ENCODE results near the gene TCEAL1. TPM values are rescaled to one million over a fixed set of nuclear protein-coding genes. Genes with fewer than 3 reads are reported as not detected.
"Not testable (repeated sequence)": the region's sequence is repeated elsewhere in the genome, so short reads cannot be mapped to it uniquely, and the experiment has no call there.

The TCEAL1 gene, protein sequence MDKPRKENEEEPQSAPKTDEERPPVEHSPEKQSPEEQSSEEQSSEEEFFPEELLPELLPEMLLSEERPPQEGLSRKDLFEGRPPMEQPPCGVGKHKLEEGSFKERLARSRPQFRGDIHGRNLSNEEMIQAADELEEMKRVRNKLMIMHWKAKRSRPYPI
- 25.0 TPM for total RNA-seq
- long read RNA-seq, partial matches to known transcripts = 3 of 13 reads
- long read RNA-seq, other reads (novel, unspliced or antisense) = 7 of 13 reads

- ATAC-seq (peak; percentile 77), DNase-seq (ENCODE audit: missing footprints) (peak; percentile 73)
- intact Hi-C loops (cut with DNase I) = loop anchor here (2.0 to 10.0 kb wide), 3 partner anchors 20 to 94 kb away; partner anchors contain the start of gene MORF4L2
Observed at GRCh38 chrX:103628386-103629317, at the start of gene TCEAL1. TSS of gene TCEAL1 (plus strand) at chrX:103628975. CDS start at chrX:103629917, 942 bp downstream.

GRCh38 chrX:103584596-103584995, 44.2 kb upstream of the TCEAL1 start:
- DNase-seq (ENCODE audit: missing footprints) (no peak), ATAC-seq (no peak)
- intact Hi-C loops (cut with DNase I) = no loop called here

- intact Hi-C loops (cut with DNase I) = no loop called here
- peak; percentile 73 for DNase-seq (ENCODE audit: missing footprints)
Observed at GRCh38 chrX:103585411-103586313, 43.1 kb upstream of the TCEAL1 start, which contains the start of gene TCEAL4. TSS of gene TCEAL4 (plus strand) at chrX:103585515. CDS start at chrX:103586676, 1,161 bp downstream.

GRCh38 chrX:103586314-103586646, 42.5 kb upstream of the TCEAL1 start:
- DNase-seq (ENCODE audit: missing footprints) (no peak), ATAC-seq (peak; percentile 26)
- intact Hi-C loops (cut with DNase I) = no loop called here

More at GRCh38 chrX:103585411-103586313, 43.1 kb upstream of the TCEAL1 start, which contains the start of gene TCEAL4:
- peak; percentile 87 for ATAC-seq

DNA sequence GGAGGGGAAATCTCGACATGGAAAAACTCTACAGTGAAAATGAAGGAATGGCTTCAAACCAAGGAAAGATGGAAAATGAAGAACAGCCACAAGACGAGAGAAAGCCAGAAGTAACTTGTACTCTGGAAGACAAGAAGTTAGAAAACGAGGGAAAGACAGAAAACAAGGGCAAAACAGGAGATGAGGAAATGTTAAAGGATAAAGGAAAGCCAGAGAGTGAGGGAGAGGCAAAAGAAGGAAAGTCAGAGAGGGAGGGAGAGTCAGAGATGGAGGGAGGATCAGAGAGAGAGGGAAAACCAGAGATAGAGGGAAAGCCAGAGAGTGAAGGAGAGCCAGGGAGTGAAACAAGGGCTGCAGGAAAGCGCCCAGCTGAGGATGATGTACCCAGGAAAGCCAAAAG, 42.1 kb upstream of the TCEAL1 start:
- DNase-seq (ENCODE audit: missing footprints) (no peak), ATAC-seq (no peak)
- intact Hi-C loops (cut with DNase I) = no loop called here

GRCh38 chrX:103592295-103592694, 36.5 kb upstream of the TCEAL1 start:
- ATAC-seq; intact Hi-C loops (cut with DNase I): not testable (repeated sequence)

DNA sequence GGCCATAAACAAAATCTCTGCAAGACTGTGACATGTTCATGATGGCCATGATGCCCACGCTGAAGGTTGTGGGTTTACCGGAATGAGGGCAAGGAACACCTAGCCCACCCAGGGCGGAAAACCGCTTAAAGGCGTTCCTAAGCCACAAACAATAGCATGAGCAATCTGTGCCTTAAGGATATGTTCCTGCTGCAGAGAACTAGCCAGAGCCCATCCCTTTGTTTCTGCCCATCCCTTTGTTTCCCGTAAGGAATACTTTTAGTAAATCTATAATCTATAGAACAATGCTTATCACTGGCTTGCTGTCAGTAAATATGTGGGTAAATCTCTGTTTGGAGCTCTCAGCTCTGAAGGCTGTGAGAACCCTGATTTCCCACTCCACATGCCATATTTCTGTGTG, 33.6 kb upstream of the TCEAL1 start:
- ATAC-seq; DNase-seq (ENCODE audit: missing footprints); intact Hi-C loops (cut with DNase I): not testable (repeated sequence)

More at GRCh38 chrX:103592295-103592694, 36.5 kb upstream of the TCEAL1 start:
- not testable (repeated sequence) for DNase-seq (ENCODE audit: missing footprints)

GRCh38 chrX:103607364-103608305, 21.1 kb upstream of the TCEAL1 start, which contains the start of gene TCEAL3:
TSS of gene TCEAL3 (plus strand) at chrX:103607963. CDS start at chrX:103609065, 1,102 bp downstream.
- intact Hi-C loops (cut with DNase I) = loop anchor here (2.0 kb wide), 1 partner anchor 21 kb away; the partner anchor contains the start of gene TCEAL1
- DNase-seq (ENCODE audit: missing footprints) = peak; percentile 79
- ATAC-seq = peak; percentile 89

- DNase-seq (ENCODE audit: missing footprints) = peak; percentile 57
- peak; percentile 53 for ATAC-seq
- intact Hi-C loops (cut with DNase I) = loop anchor here (2.0 kb wide), 1 partner anchor 20 kb away; the partner anchor contains the start of gene TCEAL1
Observed at GRCh38 chrX:103608306-103608963, 20.3 kb upstream of the TCEAL1 start.

DNA sequence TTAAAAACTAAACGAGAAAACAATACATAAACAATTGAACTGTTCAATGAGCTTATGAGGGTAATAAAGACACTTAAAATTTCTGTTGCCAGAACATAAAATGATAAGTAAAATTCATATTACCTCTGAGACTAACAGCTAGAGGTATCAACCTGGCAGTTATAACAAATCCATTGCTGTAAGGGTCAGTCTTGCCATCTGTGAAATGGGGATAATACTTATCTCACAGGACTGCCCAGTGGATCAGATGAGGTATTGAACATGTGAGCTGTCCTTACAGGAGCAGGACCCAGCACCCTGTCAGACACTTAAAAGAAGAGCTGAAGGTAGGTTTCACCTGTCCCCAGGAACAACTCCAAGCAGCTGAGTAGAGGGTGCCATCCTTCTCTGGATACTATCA, 18.5 kb upstream of the TCEAL1 start:
- DNase-seq (ENCODE audit: missing footprints) (no peak), ATAC-seq (no peak)
- intact Hi-C loops (cut with DNase I) = no loop called here

- no peak for ATAC-seq
- intact Hi-C loops (cut with DNase I) = no loop called here
- no peak for DNase-seq (ENCODE audit: missing footprints)
Observed at GRCh38 chrX:103613362-103613890, 15.3 kb upstream of the TCEAL1 start.

DNA sequence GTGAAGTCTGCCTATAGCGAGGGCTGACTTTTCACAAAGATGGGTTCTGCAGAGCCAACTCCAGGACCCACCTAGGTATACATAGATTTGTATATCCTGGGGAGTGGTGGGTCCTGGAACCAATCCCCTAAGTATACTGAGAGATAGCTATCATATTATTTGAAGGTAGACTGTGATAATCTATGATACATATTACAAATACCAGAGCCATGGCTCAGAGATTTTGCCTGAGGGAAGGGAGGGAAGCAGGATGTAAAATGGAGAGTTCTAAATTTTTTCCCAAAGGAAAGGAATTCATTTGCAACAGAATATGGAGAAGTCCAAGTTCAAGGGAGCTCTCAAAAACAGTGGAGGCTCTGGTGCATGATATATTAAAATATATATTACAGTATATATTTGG, 13.8 kb upstream of the TCEAL1 start:
- intact Hi-C loops (cut with DNase I) = no loop called here
- ATAC-seq (no peak), DNase-seq (ENCODE audit: missing footprints) (no peak)

GRCh38 chrX:103615781-103616371, 12.9 kb upstream of the TCEAL1 start:
- intact Hi-C loops (cut with DNase I) = no loop called here
- DNase-seq (ENCODE audit: missing footprints) (no peak), ATAC-seq (no peak)

DNA sequence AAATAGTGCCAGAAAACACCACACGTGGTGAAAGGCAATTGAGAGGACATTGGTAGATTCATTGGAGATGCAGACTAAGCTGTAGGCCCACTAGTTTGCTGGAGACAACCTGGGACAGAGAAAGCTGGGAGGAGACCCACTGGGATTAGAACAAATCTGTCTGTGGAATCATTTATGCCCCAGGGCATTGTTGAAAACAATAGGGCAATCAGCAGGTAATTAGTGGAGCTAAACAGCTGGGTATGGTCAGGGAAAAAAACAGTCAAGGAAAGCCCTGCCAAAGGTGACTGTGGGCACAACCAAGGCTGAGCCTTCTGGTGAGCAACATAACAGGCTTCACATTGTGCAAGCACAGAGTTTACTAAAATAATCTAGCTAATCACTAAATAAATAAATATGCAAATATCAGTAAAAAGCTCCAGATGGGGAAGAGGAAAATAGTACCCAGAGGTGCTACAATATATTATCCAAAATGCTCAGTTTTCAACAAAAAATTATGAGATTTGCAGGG, 12.0 kb upstream of the TCEAL1 start:
- intact Hi-C loops (cut with DNase I) = no loop called here
- ATAC-seq (no peak), DNase-seq (ENCODE audit: missing footprints) (no peak)

DNA sequence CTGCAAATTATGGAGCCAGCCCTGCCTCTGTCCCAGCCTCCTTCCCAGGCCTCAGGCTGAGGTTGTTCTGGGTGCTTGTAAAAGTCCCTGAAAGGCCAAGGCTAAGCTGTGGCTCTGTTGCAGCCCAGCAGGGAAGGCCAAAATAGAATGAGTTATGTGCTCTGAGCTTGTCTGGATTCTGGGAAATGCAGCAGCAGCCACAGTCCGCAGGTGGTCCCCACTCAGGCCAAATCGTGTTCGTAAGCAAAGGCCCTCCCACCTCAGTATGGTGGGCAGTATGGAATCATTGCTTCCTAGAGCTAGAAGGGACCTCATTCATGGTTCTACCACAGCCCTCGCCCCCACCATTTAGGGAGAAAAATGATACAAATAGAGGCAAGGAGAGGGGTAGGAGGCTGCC, 4.7 kb upstream of the TCEAL1 start:
- no peak for DNase-seq (ENCODE audit: missing footprints)
- intact Hi-C loops (cut with DNase I) = loop anchor here (10.0 kb wide), 1 partner anchor 89 kb away; no protein-coding TSS in a partner anchor
- ATAC-seq = no peak

DNA sequence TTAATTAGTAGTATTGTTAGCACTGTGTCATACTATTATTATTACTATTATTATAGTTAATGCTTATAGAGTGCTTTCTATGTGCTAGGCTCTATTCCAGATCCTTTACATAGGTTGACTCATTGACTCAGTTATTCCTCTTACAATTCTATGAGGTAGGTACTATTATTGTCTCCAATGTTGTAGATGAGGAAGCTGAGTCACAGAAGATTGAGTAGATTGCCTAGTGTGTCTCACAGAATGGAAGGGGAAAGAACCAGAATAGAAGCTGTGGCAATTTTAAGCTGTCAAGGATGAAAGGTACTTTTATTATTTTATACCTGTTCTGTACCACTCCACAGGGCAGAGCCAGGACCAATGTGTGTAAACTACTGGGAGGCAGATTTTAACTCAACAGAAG, 1.9 kb upstream of the TCEAL1 start:
- ATAC-seq = no peak
- no peak for DNase-seq (ENCODE audit: missing footprints)
- intact Hi-C loops (cut with DNase I) = loop anchor here (5.0 to 10.0 kb wide), 2 partner anchors 60 to 92 kb away; partner anchors contain the start of gene MORF4L2

Data from Right ventricle myocardium inferior (tissue), 1 donor.